Breast epithelium (tissue), 4 donors: Measurements from ENCODE around the gene POLR1C. TPM values are rescaled to one million over a fixed set of nuclear protein-coding genes. Genes with fewer than 3 reads are reported as not detected.
A peak's percentile ranks its signal among the peaks of the same experiment; 100 is the strongest.

Source experiments
- DNase-seq, 2 donors: peaks; one replicate each; pipeline ENCODE4 v3.0.0-alpha.2; 2019; ENCODE audit warnings: low spot score in 2 of 2
- H3K27ac ChIP-seq, 2 donors: fragments of 200-600 bp; sonication (generic) in 1 of 2; one replicate each; pipeline ENCODE4 v1.5.1; 2016 to 2019; ENCODE audit warnings: mild to moderate bottlenecking in 1 of 2
- H3K27me3 ChIP-seq, 2 donors: fragments of 200-600 bp; sonication (generic) in 1 of 2; one replicate each; pipeline versions ENCODE4 v1.5.1 to v1.6.0; 2017 to 2019; ENCODE audit warnings: control low read depth in 1 of 2, mild to moderate bottlenecking in 1 of 2
- H3K36me3 ChIP-seq: fragments of 200-600 bp; one replicate; pipeline ENCODE4 v1.5.1; 2019
- H3K4me1 ChIP-seq, 2 donors: fragments of 200-600 bp; sonication (generic); one replicate each; pipeline ENCODE4 v1.5.1; 2016 to 2019; ENCODE audit warnings: control low read depth in 1 of 2
- H3K4me3 ChIP-seq, 3 donors: fragments of 200-600 bp; sonication (generic); 1 replicate in 2 of 3; 2 replicates in 1 of 3; pipeline ENCODE4 v1.5.1; 2016 to 2019; ENCODE audit warnings: mild to moderate bottlenecking in 3 of 3, moderate library complexity in 2 of 3
- H3K9me3 ChIP-seq, 2 donors: fragments of 200-600 bp; sonication (generic) in 1 of 2; one replicate each; pipeline ENCODE4 v1.5.1; 2016 to 2019; ENCODE audit warnings: control low read depth in 1 of 2
- POLR2A ChIP-seq: fragments of 450-650 bp; IDR thresholded peaks from one replicate; pipeline ENCODE4 v1.6.1; 2016; ENCODE audit warnings: antibody characterized with exemption, mild to moderate bottlenecking, moderate library complexity
- POLR2AphosphoS5 ChIP-seq, 3 donors: sonication (generic); formaldehyde crosslinking; IDR thresholded peaks; one replicate each; pipeline ENCODE4 v1.6.1; 2017; ENCODE audit warnings: antibody characterized with exemption in 3 of 3
- intact Hi-C: fragments of 100-400 bp; cut with DNase I; formaldehyde crosslinking; loops from one replicate; pipeline ENCODE4 v1.15.1; 2023; ENCODE audit warnings: low total_unique reads
- total RNA-seq, 3 donors: library from RNA; depleted of rRNA; stranded (reverse); fragments of >200 nt; gene quantifications; one replicate each; pipeline ENCODE4 v1.1.0, GENCODE V29; 2016
- TF ChIP-seq, protein P1 (sequence below), 3 donors: fragments of 450-650 bp; IDR thresholded peaks; one replicate each; pipeline ENCODE4 v1.5.1; 2016 to 2017; ENCODE audit warnings: antibody characterized with exemption in 3 of 3, mild to moderate bottlenecking in 3 of 3, moderate library complexity in 3 of 3

Gene POLR1C
- total RNA-seq, 3 donors from 2014 or later, result 18.9 to 38.8 (median 38.7) TPM

DNA sequence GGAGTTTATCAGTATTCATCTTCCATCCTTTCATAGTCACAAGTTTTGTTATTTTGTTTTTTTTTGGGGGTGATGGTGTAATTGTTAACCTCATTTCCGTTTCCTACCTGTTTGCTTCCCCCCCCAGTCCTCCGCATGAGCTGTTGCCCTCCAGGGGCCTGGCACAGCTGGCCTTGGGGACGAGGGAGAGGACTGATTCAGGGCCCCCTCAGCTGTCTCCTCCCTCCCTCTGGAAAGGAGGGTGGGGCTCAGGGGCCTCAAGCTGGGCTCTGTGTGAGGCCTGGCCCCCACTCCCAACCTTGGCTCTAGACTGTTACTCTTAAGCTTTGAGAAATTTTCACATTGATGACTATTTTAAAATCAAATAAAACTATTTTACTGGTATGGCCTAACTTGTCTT is 10.7 kb upstream of the POLR1C start:
- peaks cover 4% of the 10 kb centered on the region for H3K36me3 ChIP-seq
- H3K27ac ChIP-seq, result peak overlapping the region in 1 of 2 donors; percentile 40

DNA sequence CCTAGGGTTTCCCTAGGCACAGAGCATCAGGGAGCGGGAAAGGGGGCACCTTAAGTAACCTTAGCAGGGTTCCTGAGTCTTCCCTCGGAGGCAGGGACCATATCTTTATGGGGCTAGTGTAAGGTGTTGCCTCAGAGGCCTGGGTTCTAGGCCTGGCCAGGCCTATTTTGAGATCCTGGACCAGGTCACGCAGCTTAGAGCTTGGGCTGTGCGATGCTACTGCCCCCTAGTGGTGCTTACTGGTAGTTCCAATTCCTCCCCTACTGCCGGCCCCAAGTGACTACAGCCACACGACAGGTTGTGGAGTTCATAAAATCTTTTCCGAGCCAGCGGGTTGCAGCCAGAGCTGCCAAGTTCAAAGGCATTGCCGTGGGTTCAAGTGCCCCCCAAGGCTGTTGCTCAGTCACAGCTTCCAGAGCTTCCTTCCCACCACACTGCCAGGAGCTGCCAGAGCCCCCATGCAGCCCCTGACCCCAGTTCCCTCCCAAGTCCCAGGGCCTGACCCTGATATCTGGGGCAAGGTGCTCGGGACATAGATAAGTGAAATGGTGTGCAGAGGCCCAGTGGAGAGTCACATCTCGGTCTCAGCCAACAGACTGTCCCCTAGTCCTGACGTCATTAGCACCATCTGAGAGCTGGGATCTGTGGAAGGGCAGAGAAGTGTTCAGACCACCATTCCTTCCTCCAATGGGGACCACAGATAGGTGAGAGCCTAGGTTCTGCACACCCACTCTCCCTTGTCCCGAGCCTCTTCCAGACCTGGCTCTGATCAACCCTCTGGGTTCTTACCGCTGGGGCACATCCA is 10.0 kb upstream of the POLR1C start:
- intact Hi-C loops, result loop anchor here (10.0 kb wide), 2 partner anchors 52 to 142 kb away; partner anchors contain the start of genes DLK2 and ZNF318
- H3K9me3 ChIP-seq, result no peaks in the 10 kb centered on the region
- H3K27ac ChIP-seq, result peak overlapping the region in 1 of 2 donors; percentile 40
- peaks cover 5% of the 10 kb centered on the region for H3K36me3 ChIP-seq
- TF ChIP-seq POLR2AphosphoS5 (IDR thresholded peaks at IDR 0.05), result no peak
- TF ChIP-seq, protein P1, sequence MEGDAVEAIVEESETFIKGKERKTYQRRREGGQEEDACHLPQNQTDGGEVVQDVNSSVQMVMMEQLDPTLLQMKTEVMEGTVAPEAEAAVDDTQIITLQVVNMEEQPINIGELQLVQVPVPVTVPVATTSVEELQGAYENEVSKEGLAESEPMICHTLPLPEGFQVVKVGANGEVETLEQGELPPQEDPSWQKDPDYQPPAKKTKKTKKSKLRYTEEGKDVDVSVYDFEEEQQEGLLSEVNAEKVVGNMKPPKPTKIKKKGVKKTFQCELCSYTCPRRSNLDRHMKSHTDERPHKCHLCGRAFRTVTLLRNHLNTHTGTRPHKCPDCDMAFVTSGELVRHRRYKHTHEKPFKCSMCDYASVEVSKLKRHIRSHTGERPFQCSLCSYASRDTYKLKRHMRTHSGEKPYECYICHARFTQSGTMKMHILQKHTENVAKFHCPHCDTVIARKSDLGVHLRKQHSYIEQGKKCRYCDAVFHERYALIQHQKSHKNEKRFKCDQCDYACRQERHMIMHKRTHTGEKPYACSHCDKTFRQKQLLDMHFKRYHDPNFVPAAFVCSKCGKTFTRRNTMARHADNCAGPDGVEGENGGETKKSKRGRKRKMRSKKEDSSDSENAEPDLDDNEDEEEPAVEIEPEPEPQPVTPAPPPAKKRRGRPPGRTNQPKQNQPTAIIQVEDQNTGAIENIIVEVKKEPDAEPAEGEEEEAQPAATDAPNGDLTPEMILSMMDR (IDR thresholded peaks at IDR 0.05), result peak; percentile 84 to 96 (median 92)
- peak; percentile 61 to 78 for DNase-seq
- no peak overlapping the region for H3K4me3 ChIP-seq
- no peaks in the 10 kb centered on the region for H3K4me1 ChIP-seq
- no peaks in the 10 kb centered on the region for H3K27me3 ChIP-seq

More for the DNA sequence above, 10.7 kb upstream of the POLR1C start:
- intact Hi-C loops, result loop anchor here (10.0 kb wide), 2 partner anchors 51 to 141 kb away; partner anchors contain the start of genes DLK2 and ZNF318
- Histone ChIP-seq H3K4me1 (no peaks in the 10 kb centered on the region), H3K4me3 (no peak overlapping the region), H3K27me3 (no peaks in the 10 kb centered on the region), H3K9me3 (no peaks in the 10 kb centered on the region)
- TF ChIP-seq POLR2A, result no peak
- TF ChIP-seq, protein P1 (IDR thresholded peaks at IDR 0.05), result no peak
- no peak for TF ChIP-seq POLR2AphosphoS5 (IDR thresholded peaks at IDR 0.05)
- DNase-seq, result no peak

DNA sequence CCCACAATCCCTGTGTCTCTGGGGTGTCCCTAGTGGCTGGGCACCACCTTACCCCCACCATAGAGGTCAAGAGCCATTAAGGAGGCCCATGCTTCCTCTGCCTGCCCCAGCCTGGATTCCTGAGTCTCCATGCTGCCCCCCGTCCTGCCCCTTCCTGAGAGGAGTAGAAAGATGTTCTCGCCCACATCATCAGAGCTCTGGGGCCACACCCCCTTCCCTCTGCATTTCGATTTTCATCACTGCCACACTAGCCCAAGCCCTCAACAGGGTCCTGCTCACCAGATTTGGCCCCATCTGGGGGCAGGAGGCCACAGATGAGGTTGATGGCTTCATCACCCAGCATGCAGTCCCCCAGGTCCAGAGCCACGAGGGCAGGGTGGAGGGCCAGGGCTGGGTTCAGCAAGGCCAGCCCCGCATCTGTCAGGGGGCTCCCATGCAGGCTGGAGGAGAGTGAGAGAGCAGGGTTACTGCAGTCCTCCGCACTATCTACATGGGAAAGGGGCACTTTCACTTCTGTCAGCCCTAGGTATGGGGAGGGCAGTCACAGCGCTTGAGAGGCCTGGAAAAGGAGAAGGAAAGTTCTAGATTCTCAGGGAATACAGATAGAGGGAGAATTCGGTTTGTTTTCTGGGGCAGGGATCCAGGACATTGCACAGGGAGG is 8.3 kb upstream of the POLR1C start:
- Histone ChIP-seq H3K9me3 (no peaks in the 10 kb centered on the region), H3K36me3 (peaks cover 16% of the 10 kb centered on the region), H3K27ac (no peak overlapping the region), H3K4me1 (no peaks in the 10 kb centered on the region), H3K4me3 (peak overlapping the region in 2 of 3 donors; percentile 68 to 76), H3K27me3 (no peaks in the 10 kb centered on the region)
- no peak for DNase-seq
- intact Hi-C loops, result loop anchor here (10.0 kb wide), 2 partner anchors 54 to 144 kb away; partner anchors contain the start of genes DLK2 and ZNF318
- TF ChIP-seq POLR2AphosphoS5 (IDR thresholded peaks at IDR 0.05) (no peak), POLR2A (no peak)
- TF ChIP-seq, protein P1 (IDR thresholded peaks at IDR 0.05), result no peak

DNA sequence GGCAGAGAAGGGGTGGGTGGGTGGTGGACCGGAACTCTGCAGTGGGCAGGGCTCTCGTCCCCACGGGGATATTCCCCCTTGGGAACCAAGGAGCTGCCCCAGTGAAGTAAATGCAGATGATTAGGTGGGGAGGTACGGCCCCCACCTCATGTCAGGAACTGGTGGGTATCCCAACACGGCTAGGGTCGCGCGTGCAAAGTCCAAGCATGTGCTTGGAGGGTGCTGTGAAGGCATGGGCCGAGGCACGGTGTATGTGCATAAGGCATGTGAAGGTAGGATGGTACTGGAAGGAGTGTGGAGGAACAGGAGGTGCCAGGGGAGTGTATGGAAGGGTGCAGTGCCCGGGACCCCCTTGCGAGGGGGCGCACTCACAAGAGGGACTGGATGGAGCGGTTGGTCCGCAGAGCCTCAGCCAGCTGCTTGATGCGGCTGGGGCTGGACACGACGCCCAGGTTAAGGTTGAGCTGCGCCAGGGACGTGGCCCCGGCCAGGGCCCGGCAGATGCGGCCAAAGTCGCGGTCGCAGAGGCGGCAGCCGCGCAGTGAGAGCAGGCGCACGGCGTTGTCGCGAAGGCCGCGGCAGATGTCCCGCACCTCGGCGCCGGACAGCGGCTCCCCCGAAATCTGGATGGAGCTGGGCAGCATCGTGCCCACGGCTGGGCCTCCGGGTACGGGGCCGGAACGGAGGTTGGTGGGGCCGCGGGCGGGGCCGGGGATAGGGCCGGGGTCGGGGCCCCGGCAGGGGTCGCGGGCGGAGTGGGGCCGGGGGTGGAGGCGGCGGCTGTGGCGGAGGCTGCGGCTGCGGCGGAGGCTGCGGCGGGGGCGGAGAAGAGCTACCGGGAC is 7.5 kb upstream of the POLR1C start:
- H3K27ac ChIP-seq, result peak overlapping the region; percentile 49 to 72
- TF ChIP-seq POLR2A (no peak), POLR2AphosphoS5 (IDR thresholded peaks at IDR 0.05) (no peak)
- TF ChIP-seq, protein P1 (IDR thresholded peaks at IDR 0.05), result no peak
- H3K4me3 ChIP-seq, result peak overlapping the region; percentile 60 to 76 (median 68)
- DNase-seq, result no peak
- H3K36me3 ChIP-seq, result peaks cover 16% of the 10 kb centered on the region
- H3K27me3 ChIP-seq, result no peaks in the 10 kb centered on the region
- peaks cover 0 to under 1% of the 10 kb centered on the region in 2 donors for H3K4me1 ChIP-seq
- intact Hi-C loops, result loop anchor here (10.0 kb wide), 2 partner anchors 55 to 145 kb away; partner anchors contain the start of genes DLK2 and ZNF318
- no peaks in the 10 kb centered on the region for H3K9me3 ChIP-seq
